Measurements from ENCODE around the gene PEAK3. TPM values are rescaled to one million over a fixed set of nuclear protein-coding genes. Genes with fewer than 3 reads are reported as not detected.
A peak's percentile ranks its signal among the peaks of the same experiment; 100 is the strongest.

The PEAK3 gene
- total RNA-seq, 2 experiments from 2014 or later, result 0.70 to 0.88 TPM

GRCh38 chr19:2271234-2272103, 10.5 kb downstream of the PEAK3 start:
- Mint-ChIP-seq H3K27ac (peak overlapping the region; percentile 92), H3K27me3 (no peaks in the 10 kb centered on the region), H3K36me3 (ENCODE audit: low read depth) (peaks cover 38% of the 10 kb centered on the region), H3K4me3 (peak overlapping the region; percentile 90), H3K9me3 (no peaks in the 10 kb centered on the region), H3K4me1 (peaks cover 43% of the 10 kb centered on the region)
- no peak for DNase-seq
- CTCF ChIA-PET, result interaction anchor here (1.2 to 1.8 kb wide), 5 partner anchors 10 to 115 kb away, joined by 3 to 7 read pairs (median 6); partner anchors contain the start of gene PLEKHJ1
- POLR2A ChIA-PET, result interaction anchor here (0.8 to 7.8 kb wide), 18 partner anchors 12 to 374 kb away, joined by 3 to 114 read pairs (median 4); partner anchors contain the start of genes AP3D1, JSRP1, LSM7 and SF3A2

- POLR2A ChIA-PET, result interaction anchor here (0.8 to 7.8 kb wide), 30 partner anchors 9 to 358 kb away, joined by 3 to 114 read pairs (median 4); partner anchors contain the start of genes AMH, AP3D1, GADD45B and JSRP1
- Mint-ChIP-seq H3K36me3 (ENCODE audit: low read depth) (peaks cover 38% of the 10 kb centered on the region), H3K9me3 (no peaks in the 10 kb centered on the region), H3K27ac (peak overlapping the region; percentile 92), H3K4me3 (peak overlapping the region; percentile 90), H3K4me1 (peaks cover 45% of the 10 kb centered on the region), H3K27me3 (no peaks in the 10 kb centered on the region)
- DNase-seq, result peak; percentile 72
- CTCF ChIA-PET, result interaction anchor here (0.9 to 1.8 kb wide), 3 partner anchors 9 to 35 kb away, joined by 4 to 7 read pairs (median 4); partner anchors contain the start of gene PLEKHJ1
Measured at GRCh38 chr19:2270423-2271233, 11.3 kb downstream of the PEAK3 start.

GRCh38 chr19:2270157-2270422, 11.9 kb downstream of the PEAK3 start:
- H3K4me1 Mint-ChIP-seq, result peaks cover 44% of the 10 kb centered on the region
- H3K36me3 Mint-ChIP-seq (ENCODE audit: low read depth), result peaks cover 37% of the 10 kb centered on the region
- H3K9me3 Mint-ChIP-seq, result no peaks in the 10 kb centered on the region
- CTCF ChIA-PET, result interaction anchor here (0.9 to 1.8 kb wide), 2 partner anchors 8 to 10 kb away, joined by 4 to 7 read pairs; no protein-coding TSS in a partner anchor
- H3K4me3 Mint-ChIP-seq, result peak overlapping the region; percentile 90
- POLR2A ChIA-PET, result interaction anchor here (0.6 to 7.8 kb wide), 27 partner anchors 10 to 358 kb away, joined by 3 to 114 read pairs (median 4); partner anchors contain the start of genes AMH, GADD45B, JSRP1 and LSM7
- H3K27ac Mint-ChIP-seq, result peak overlapping the region; percentile 83
- peak; percentile 50 for DNase-seq
- H3K27me3 Mint-ChIP-seq, result no peaks in the 10 kb centered on the region

GRCh38 chr19:2269244-2270156, 12.5 kb downstream of the PEAK3 start:
- Mint-ChIP-seq H3K27ac (peak overlapping the region; percentile 83), H3K9me3 (no peaks in the 10 kb centered on the region), H3K36me3 (ENCODE audit: low read depth) (peaks cover 35% of the 10 kb centered on the region), H3K4me1 (peaks cover 41% of the 10 kb centered on the region), H3K27me3 (no peaks in the 10 kb centered on the region), H3K4me3 (peak overlapping the region; percentile 90)
- ChIA-PET POLR2A (interaction anchor here (0.6 to 7.8 kb wide), 26 partner anchors 10 to 359 kb away, joined by 3 to 114 read pairs (median 4); partner anchors contain the start of genes AMH, GADD45B, JSRP1 and LSM7), CTCF (interaction anchor here (0.9 to 1.8 kb wide), 2 partner anchors 8 to 10 kb away, joined by 4 to 7 read pairs; no protein-coding TSS in a partner anchor)
- DNase-seq, result peak; percentile 99

- CTCF ChIA-PET, result no interaction called here
- Mint-ChIP-seq H3K9me3 (no peaks in the 10 kb centered on the region), H3K4me3 (peak overlapping the region; percentile 90), H3K4me1 (peaks cover 34% of the 10 kb centered on the region), H3K27ac (peak overlapping the region; percentile 83), H3K27me3 (no peaks in the 10 kb centered on the region), H3K36me3 (ENCODE audit: low read depth) (peaks cover 29% of the 10 kb centered on the region)
- DNase-seq, result no peak
- POLR2A ChIA-PET, result interaction anchor here (0.7 to 7.8 kb wide), 5 partner anchors 9 to 351 kb away, joined by 4 to 114 read pairs (median 58); partner anchors contain the start of genes JSRP1 and SF3A2
Measured at GRCh38 chr19:2268861-2269243, 13.1 kb downstream of the PEAK3 start.

GRCh38 chr19:2268480-2268830, 13.5 kb downstream of the PEAK3 start:
- CTCF ChIA-PET, result no interaction called here
- H3K4me1 Mint-ChIP-seq, result peaks cover 31% of the 10 kb centered on the region
- no peaks in the 10 kb centered on the region for H3K27me3 Mint-ChIP-seq
- no peak overlapping the region for H3K27ac Mint-ChIP-seq
- peak overlapping the region; percentile 90 for H3K4me3 Mint-ChIP-seq
- no peaks in the 10 kb centered on the region for H3K9me3 Mint-ChIP-seq
- DNase-seq, result no peak
- H3K36me3 Mint-ChIP-seq (ENCODE audit: low read depth), result peaks cover 25% of the 10 kb centered on the region
- POLR2A ChIA-PET, result interaction anchor here (0.7 to 7.8 kb wide), 6 partner anchors 9 to 352 kb away, joined by 3 to 114 read pairs (median 32); partner anchors contain the start of genes JSRP1 and SF3A2

GRCh38 chr19:2266183-2266993, 15.6 kb downstream of the PEAK3 start:
- Mint-ChIP-seq H3K36me3 (ENCODE audit: low read depth) (peaks cover 11% of the 10 kb centered on the region), H3K27ac (no peak overlapping the region), H3K9me3 (no peaks in the 10 kb centered on the region), H3K4me1 (peaks cover 21% of the 10 kb centered on the region), H3K4me3 (no peak overlapping the region), H3K27me3 (no peaks in the 10 kb centered on the region)
- DNase-seq, result no peak
- CTCF ChIA-PET, result no interaction called here
- POLR2A ChIA-PET, result interaction anchor here (6.1 kb wide), 1 partner anchor 7 kb away, joined by 76 read pairs; no protein-coding TSS in a partner anchor

GRCh38 chr19:2261438-2262172, 20.4 kb downstream of the PEAK3 start:
- no peaks in the 10 kb centered on the region for H3K27me3 Mint-ChIP-seq
- peak; percentile 76 for DNase-seq
- H3K27ac Mint-ChIP-seq, result peak overlapping the region; percentile 48
- H3K9me3 Mint-ChIP-seq, result no peaks in the 10 kb centered on the region
- no peak overlapping the region for H3K4me3 Mint-ChIP-seq
- POLR2A ChIA-PET, result interaction anchor here (0.8 to 5.7 kb wide), 6 partner anchors 8 to 66 kb away, joined by 4 to 76 read pairs (median 5); partner anchors contain the start of genes AMH and LSM7
- peaks cover 41% of the 10 kb centered on the region for H3K4me1 Mint-ChIP-seq
- CTCF ChIA-PET, result interaction anchor here (0.7 to 3.8 kb wide), 15 partner anchors 9 to 110 kb away, joined by 3 to 46 read pairs (median 5); partner anchors contain the start of genes AP3D1 and PLEKHJ1
- H3K36me3 Mint-ChIP-seq (ENCODE audit: low read depth), result no peaks in the 10 kb centered on the region

GRCh38 chr19:2260341-2260805, 21.6 kb downstream of the PEAK3 start:
- Mint-ChIP-seq H3K27me3 (no peaks in the 10 kb centered on the region), H3K9me3 (no peaks in the 10 kb centered on the region), H3K4me1 (peaks cover 38% of the 10 kb centered on the region), H3K27ac (peak overlapping the region; percentile 79), H3K36me3 (ENCODE audit: low read depth) (no peaks in the 10 kb centered on the region), H3K4me3 (peak overlapping the region; percentile 30)
- POLR2A ChIA-PET, result interaction anchor here (0.6 to 5.7 kb wide), 9 partner anchors 9 to 243 kb away, joined by 3 to 76 read pairs (median 4); no protein-coding TSS in a partner anchor
- CTCF ChIA-PET, result interaction anchor here (1.0 to 3.8 kb wide), 9 partner anchors 9 to 132 kb away, joined by 3 to 46 read pairs (median 7); partner anchors contain the start of gene PLEKHJ1
- DNase-seq, result no peak

GRCh38 chr19:2259336-2259735, 22.6 kb downstream of the PEAK3 start:
- POLR2A ChIA-PET, result interaction anchor here (1.1 to 5.7 kb wide), 7 partner anchors 8 to 69 kb away, joined by 3 to 76 read pairs (median 5); partner anchors contain the start of genes LSM7 and SPPL2B
- no peak for DNase-seq
- CTCF ChIA-PET, result interaction anchor here (0.9 to 3.8 kb wide), 5 partner anchors 11 to 198 kb away, joined by 4 to 46 read pairs (median 7); partner anchors contain the start of genes LMNB2 and PLEKHJ1
- peaks cover under 1% of the 10 kb centered on the region for H3K27me3 Mint-ChIP-seq
- H3K9me3 Mint-ChIP-seq, result no peaks in the 10 kb centered on the region
- H3K4me1 Mint-ChIP-seq, result peaks cover 38% of the 10 kb centered on the region
- H3K36me3 Mint-ChIP-seq (ENCODE audit: low read depth), result no peaks in the 10 kb centered on the region
- no peak overlapping the region for H3K4me3 Mint-ChIP-seq
- H3K27ac Mint-ChIP-seq, result peak overlapping the region; percentile 77

Measured in activated CD4-positive, alpha-beta memory T cell treated with anti-CD3 and anti-CD28 coated beads, Interleukin-2, amount 10 ng/mL, durations not matched to agents 7 days and 5 days (primary cell).